HUES64 (cell line): ENCODE data around the gene NUDT9. TPM values are rescaled to one million over a fixed set of nuclear protein-coding genes. Genes with fewer than 3 reads are reported as not detected.
"Not testable (repeated sequence)": the region's sequence is repeated elsewhere in the genome, so short reads cannot be mapped to it uniquely, and the experiment has no call there.

ENCODE experiments used
- H3K27ac ChIP-seq: 2 replicates; pipeline ENCODE4 v1.7.0; 2013; ENCODE audit warnings: low read depth, low read length, inconsistent platforms
- H3K27me3 ChIP-seq: 2 replicates; pipeline ENCODE4 v1.6.1; 2013; ENCODE audit warnings: mild to moderate bottlenecking, low read length; ENCODE audit not compliant: insufficient read depth
- H3K36me3 ChIP-seq: 2 replicates; pipeline ENCODE4 v1.6.1; 2013; ENCODE audit warnings: mild to moderate bottlenecking, low read length; ENCODE audit not compliant: insufficient read depth
- H3K4me1 ChIP-seq: 2 replicates; pipeline ENCODE4 v1.6.1; 2013; ENCODE audit warnings: mild to moderate bottlenecking, low read length, moderate library complexity; ENCODE audit not compliant: insufficient read depth
- H3K4me3 ChIP-seq: 2 replicates; pipeline ENCODE4 v1.5.1; 2013; ENCODE audit warnings: mild to moderate bottlenecking, low read length, moderate library complexity
- H3K9ac ChIP-seq: 2 replicates; pipeline ENCODE4 v1.6.1; 2013; ENCODE audit warnings: mild to moderate bottlenecking, low read depth, low read length
- H3K9me3 ChIP-seq: 2 replicates; pipeline ENCODE4 v1.6.1; 2013; ENCODE audit warnings: low read depth, low read length; ENCODE audit not compliant: insufficient read depth
- WGBS: fragments of 150-250, 120-280 bp; methylation state at CpG from one replicate; pipeline ENCODE4 v1.1.7; 2013; ENCODE audit warnings: missing lambda C conversion rate; 5-methylcytosine and 5-hydroxymethylcytosine counted together
- polyA plus RNA-seq, 2 experiments: library from polyadenylated mRNA; stranded (reverse); fragments of 50-300 nt; gene quantifications; one replicate each; pipeline ENCODE4 v1.2.3, GENCODE V29; 2013

NUDT9 gene, protein sequence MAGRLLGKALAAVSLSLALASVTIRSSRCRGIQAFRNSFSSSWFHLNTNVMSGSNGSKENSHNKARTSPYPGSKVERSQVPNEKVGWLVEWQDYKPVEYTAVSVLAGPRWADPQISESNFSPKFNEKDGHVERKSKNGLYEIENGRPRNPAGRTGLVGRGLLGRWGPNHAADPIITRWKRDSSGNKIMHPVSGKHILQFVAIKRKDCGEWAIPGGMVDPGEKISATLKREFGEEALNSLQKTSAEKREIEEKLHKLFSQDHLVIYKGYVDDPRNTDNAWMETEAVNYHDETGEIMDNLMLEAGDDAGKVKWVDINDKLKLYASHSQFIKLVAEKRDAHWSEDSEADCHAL
- 21.8 TPM for polyA plus RNA-seq (2013, experiment 1 of 2)
- 25.9 TPM for polyA plus RNA-seq (2013, experiment 2 of 2)

DNA sequence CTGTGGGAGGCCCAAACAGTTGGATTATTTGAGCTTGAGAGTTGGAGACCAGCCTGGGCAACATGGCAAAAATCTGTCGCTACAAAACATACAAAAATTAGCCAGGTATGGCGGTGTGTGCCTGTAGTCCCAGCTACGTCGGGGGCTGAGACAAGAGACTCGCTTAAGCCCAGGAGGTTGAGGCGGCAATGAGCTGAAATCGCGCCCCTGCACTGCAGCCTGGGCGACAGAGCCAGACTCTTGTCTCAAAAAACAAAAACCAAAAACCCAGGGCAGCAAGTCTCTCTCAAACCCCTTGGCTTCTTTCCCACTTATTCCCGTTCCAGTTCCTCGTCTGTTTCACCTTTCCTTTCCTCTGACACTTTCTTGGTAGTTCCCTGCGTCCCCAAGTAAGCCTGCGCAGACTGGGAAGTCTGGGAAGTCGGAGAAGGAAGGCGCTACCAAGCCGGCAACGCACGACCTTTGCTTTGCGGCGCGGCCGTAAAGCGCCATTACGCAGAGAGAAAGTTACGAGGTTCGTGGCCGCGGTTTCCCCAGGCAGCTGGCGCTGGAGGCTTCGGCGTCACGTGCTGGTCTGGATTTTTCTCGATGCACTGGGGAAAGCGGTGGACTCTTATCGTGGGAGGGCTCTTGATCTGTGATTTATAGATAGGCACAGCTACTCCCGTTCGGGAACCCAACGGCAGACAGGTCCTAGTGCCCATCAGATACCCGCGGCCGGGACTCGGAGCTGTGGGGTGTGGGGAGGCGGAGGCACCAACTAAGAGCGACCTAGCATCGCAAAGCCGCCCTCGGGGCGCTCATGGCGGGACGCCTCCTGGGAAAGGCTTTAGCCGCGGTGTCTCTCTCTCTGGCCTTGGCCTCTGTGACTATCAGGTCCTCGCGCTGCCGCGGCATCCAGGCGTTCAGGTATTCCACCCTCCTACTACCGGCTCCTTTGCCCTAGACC is at the start of gene NUDT9:
Gene NUDT9, plus strand, starts transcription at position 470 of the 949 bp plus-strand sequence. Its CDS starts 333 bp downstream, at position 803.
- Histone ChIP-seq H3K4me3 (peak within 1 kb of the TSS; percentile 93), H3K27me3 (no peaks in the 10 kb centered on the region), H3K4me1 (peaks cover 22% of the 10 kb centered on the region), H3K9ac (peak within 1 kb of the TSS; percentile 94), H3K9me3 (no peaks in the 10 kb centered on the region), H3K36me3 (no peaks in the 10 kb centered on the region), H3K27ac (peak within 1 kb of the TSS; percentile 95)
- WGBS = 7% methylated on average over 57 of the region's 58 CpGs

DNA sequence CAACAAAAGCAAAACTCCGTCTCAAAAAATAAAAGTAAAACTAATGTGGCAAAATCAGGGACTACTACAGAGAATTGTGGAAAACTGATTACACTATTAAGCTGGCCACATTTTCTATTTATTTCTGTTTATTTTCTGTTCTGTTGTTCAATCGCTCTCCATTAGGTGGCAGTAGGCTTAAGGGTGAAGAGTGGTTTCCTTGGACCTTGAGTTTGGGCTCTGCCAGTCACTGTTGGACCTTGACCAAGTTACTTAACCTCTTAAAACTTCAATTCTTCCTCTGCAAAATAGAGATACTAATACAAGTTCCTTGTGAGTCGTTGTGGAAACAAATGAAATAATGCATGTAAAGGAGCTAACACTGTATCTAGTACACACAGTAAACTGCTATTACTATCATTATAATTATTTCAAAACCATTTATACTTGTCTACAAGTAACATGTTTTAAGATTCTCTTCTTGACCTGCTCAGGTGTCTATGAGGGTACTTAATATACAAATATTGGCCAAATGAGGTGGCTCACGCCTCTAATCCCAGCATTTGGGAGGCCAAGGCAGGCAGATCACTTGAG is 46.6 kb upstream of the NUDT9 start:
- Histone ChIP-seq H3K27ac (no peak overlapping the region), H3K27me3 (no peaks in the 10 kb centered on the region), H3K9ac (no peak overlapping the region), H3K4me1 (no peaks in the 10 kb centered on the region), H3K9me3 (no peaks in the 10 kb centered on the region), H3K36me3 (peaks cover 11% of the 10 kb centered on the region), H3K4me3 (no peak overlapping the region)
- 63% methylated on average over 3 of the region's 4 CpGs for WGBS

DNA sequence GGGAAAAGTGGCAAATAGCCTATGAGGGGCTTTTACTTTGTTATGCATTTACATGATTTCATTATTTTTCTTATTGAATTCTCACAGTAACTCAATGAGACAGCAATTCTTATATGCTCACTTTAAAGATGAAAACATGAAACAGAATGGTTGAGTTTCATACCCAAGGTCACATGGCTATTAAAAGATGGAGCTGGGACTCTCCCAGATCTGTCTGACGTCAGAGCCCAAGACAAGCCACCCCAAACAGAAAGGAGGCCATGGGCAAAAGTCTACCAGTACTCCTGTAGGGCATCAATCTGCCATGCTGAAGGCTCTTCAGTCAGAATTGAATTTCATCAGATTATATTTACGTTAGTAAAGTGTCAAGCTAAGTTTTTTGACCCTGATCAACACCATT is 44.6 kb upstream of the NUDT9 start:
- Histone ChIP-seq H3K27ac (no peak overlapping the region), H3K4me3 (no peak overlapping the region), H3K36me3 (peaks cover 7% of the 10 kb centered on the region; the same call in 1 of the 2 replicates), H3K9me3 (no peaks in the 10 kb centered on the region), H3K4me1 (no peaks in the 10 kb centered on the region), H3K27me3 (no peaks in the 10 kb centered on the region), H3K9ac (no peak overlapping the region)
- WGBS = 87% methylated on average over 2 of the region's 2 CpGs

DNA sequence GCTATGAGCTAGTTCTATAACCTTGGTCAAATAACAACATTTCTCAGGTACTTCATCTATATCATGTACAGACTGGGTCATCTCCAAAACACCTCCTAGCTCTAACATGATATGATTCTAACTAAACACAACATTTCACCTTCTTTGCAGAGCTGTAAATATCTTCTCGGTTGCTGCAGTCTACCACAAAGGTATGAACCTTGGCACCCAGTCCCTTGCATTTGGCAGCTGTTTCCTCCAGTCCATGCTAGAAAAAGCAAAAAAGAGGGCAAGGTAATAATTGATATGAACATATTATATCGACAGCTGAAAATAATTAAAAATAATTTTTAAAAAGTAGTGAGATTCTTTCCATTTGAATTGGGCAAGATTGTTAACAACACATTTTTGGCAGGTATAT is 40.3 kb upstream of the NUDT9 start:
- no peak overlapping the region for H3K9ac ChIP-seq
- no peaks in the 10 kb centered on the region for H3K27me3 ChIP-seq
- H3K9me3 ChIP-seq = no peaks in the 10 kb centered on the region
- WGBS = 97% methylated on average over 2 of the region's 2 CpGs
- H3K27ac ChIP-seq = no peak overlapping the region
- no peak overlapping the region for H3K4me3 ChIP-seq
- no peaks in the 10 kb centered on the region for H3K4me1 ChIP-seq
- H3K36me3 ChIP-seq = peaks cover 4% of the 10 kb centered on the region; the same call in 1 of the 2 replicates

DNA sequence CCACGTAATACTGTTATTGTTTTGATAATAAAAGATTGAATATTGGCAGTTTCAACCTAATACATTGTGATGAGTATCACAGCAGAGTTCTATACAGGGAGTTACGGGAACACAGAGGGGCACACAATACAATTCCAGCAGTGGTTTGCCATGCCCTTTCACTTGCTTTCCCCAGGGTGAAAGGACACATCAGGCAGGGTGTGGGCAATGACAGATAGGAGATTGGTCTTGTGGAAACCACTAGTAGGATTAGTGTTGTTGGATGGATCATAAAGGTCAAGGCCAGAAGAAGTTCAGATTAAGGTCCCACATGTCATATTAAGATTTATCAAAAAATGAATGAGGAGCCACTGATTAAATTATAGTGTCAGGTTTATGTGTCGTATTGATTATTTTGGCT is 39.4 kb upstream of the NUDT9 start:
- Histone ChIP-seq H3K4me3 (no peak overlapping the region), H3K36me3 (peaks cover 4% of the 10 kb centered on the region; the same call in 1 of the 2 replicates), H3K9ac (no peak overlapping the region), H3K27ac (no peak overlapping the region), H3K4me1 (no peaks in the 10 kb centered on the region), H3K9me3 (no peaks in the 10 kb centered on the region), H3K27me3 (no peaks in the 10 kb centered on the region)
- 92% methylated on average over 3 of the region's 3 CpGs for WGBS

DNA sequence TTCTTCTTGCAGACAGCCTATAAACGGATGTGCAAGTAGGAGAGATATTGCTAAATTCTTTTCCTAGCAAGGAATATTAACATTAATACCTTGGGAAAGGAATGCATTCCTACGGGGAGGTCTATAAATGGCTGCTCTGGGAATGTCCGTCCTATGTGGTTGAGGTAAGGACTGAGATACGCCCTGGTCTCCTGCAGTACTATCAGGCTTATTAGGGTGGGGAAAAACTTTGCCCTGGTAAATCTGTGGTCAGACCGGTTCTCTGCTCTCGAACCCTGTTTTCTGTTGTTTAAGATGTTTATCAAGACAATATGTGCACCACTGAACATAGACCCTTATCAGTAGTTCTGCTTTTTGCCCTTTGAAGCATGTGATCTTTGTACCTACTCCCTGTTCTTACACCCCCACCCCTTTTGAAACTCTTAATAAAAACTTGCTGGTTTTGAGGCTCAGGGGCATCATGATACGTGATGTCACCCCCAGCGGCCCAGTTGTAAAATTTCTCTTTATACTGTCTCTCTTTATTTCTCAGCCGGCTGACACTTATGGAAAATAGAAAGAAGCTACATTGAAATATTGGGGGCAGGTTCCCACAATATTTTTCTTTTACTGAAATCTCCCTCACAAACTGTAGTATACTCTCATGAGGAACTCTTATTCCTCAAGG is 37.8 kb upstream of the NUDT9 start:
- H3K4me1 ChIP-seq, H3K4me3 ChIP-seq, H3K9ac ChIP-seq, H3K36me3 ChIP-seq, H3K27me3 ChIP-seq, H3K27ac ChIP-seq, H3K9me3 ChIP-seq: not testable (repeated sequence)
- 85% methylated on average over 6 of the region's 9 CpGs for WGBS

DNA sequence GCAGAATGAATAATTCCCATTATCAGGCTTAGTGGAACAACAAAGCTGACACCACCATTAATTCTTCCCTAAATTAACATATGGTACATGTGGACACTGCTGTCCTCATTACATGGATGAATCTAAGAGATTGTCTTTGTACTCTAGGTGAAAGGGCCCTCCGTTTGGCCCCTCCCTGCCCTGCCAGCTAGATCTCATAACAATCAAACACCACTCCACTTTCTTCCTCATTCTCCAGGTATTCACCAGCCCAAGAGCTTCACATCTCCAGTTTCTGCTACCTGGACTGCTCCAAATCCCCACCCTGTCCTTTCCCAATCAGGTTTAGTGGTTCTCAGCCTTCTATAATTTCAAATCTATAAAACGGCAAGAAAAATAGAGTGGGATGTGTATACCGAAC is 35.1 kb upstream of the NUDT9 start:
- 0 out of 2 replicates have a peak, but pooled peaks cover 5% of the 10 kb centered on the region for H3K9me3 ChIP-seq

DNA sequence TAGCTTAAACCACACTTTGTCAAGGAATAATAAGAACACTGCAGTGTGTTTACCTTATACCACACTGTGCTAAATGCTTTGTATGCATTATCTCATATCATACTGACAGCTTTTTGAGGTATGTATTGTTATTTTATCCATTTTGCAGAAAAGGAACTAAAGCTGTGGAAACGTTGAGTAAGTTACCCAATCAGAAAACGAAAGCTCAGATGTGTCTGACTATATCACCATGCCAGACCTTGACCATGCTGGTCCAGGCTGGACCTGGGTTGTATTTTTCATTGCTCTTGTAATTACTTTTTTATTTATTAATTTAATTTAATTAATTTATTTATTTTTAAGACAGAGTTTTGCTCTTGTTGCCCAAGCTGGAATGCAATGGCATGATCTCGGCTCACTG is 33.5 kb upstream of the NUDT9 start:
- Histone ChIP-seq H3K9ac (no peak overlapping the region), H3K4me3 (no peak overlapping the region), H3K4me1 (no peaks in the 10 kb centered on the region), H3K36me3 (peaks cover 2% of the 10 kb centered on the region), H3K9me3 (0 out of 2 replicates have a peak, but pooled peaks cover 5% of the 10 kb centered on the region), H3K27me3 (peaks cover 4% of the 10 kb centered on the region; the same call in 1 of the 2 replicates), H3K27ac (no peak overlapping the region)
- WGBS = over 99% methylated on average over 3 of the region's 3 CpGs

More for the DNA sequence above, 35.1 kb upstream of the NUDT9 start:
- Histone ChIP-seq H3K36me3 (peaks cover 2% of the 10 kb centered on the region), H3K9ac (no peak overlapping the region), H3K4me3 (no peak overlapping the region), H3K4me1 (no peaks in the 10 kb centered on the region), H3K27me3 (peaks cover 4% of the 10 kb centered on the region; the same call in 1 of the 2 replicates), H3K27ac (no peak overlapping the region)
- 89% methylated on average over 1 of the region's 3 CpGs for WGBS

DNA sequence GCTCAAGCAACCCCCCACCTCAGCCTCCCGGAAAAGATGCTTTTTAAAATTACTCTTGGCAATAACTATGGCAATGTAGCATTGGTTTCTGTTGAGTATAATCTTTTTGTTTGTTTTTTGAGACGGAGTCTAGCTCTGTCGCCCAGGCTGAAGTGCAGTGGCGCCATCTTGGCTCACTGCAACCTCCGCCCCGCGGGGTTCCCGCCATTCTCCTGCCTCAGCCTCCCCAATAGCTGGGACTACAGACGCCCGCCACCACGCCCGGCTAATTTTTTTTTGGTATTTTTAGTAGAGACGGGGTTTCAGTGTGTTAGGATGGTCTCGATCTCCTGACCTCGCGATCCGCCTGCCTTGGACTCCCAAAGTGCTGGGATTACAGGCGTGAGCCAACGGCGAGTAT is 32.3 kb upstream of the NUDT9 start:
- H3K4me1 ChIP-seq, H3K9me3 ChIP-seq, H3K36me3 ChIP-seq, H3K27ac ChIP-seq, H3K27me3 ChIP-seq: not testable (repeated sequence)
- H3K4me3 ChIP-seq = peak overlapping the region; percentile 84
- 96% methylated on average over 17 of the region's 20 CpGs for WGBS
- peak overlapping the region; percentile 87; the same call in 1 of the 2 replicates for H3K9ac ChIP-seq

DNA sequence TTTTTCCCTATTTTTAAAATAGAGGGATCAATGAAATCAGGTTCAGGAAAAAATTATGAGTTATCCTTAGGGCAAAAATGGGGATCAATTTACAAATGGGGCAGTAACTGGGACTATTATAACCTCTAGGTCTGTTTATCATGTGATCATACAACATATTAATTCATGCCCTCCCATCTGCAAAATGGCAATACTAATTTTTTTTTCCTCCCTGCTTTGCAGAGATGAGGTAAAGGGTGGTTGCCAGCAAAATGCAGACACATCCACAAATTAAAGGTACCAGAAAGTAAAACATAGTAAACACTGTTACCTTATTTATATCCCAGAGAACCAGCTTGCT is 31.9 kb upstream of the NUDT9 start:
- peak overlapping the region; percentile 74; the same call in 1 of the 2 replicates for H3K27ac ChIP-seq
- H3K9ac ChIP-seq = peak overlapping the region; percentile 87

More for the DNA sequence above, 31.9 kb upstream of the NUDT9 start:
- Histone ChIP-seq H3K4me1 (no peaks in the 10 kb centered on the region), H3K9me3 (0 out of 2 replicates have a peak, but pooled peaks cover 5% of the 10 kb centered on the region), H3K4me3 (peak overlapping the region; percentile 84), H3K27me3 (peaks cover 4% of the 10 kb centered on the region; the same call in 1 of the 2 replicates), H3K36me3 (peaks cover 2% of the 10 kb centered on the region; the same call in 1 of the 2 replicates)
